H1 (cell line): ENCODE results near the gene RABEP1.

ENCODE experiments used
- CEBPB ChIP-seq: IDR thresholded peaks from 2 replicates; pipeline ENCODE4 v1.6.1; 2012; ENCODE audit warnings: low read depth, low read length
- CHD1 ChIP-seq: IDR thresholded peaks from 2 replicates; pipeline ENCODE4 v1.6.1; 2012; ENCODE audit warnings: low read depth, low read length, improper control_type of control experiment
- CTCF ChIP-seq, 3 experiments: IDR thresholded peaks; 1 replicate in 2 of 3; 2 replicates in 1 of 3; pipeline versions ENCODE4 v1.5.1 to v1.6.1; 2011; ENCODE audit warnings: low read length in 3 of 3, mild to moderate bottlenecking in 3 of 3, inconsistent platforms in 2 of 3, low read depth in 1 of 3, moderate library complexity in 1 of 3; ENCODE audit not compliant: insufficient read depth in 1 of 3; ENCODE audit errors: control extremely low read depth in 1 of 3
- EZH2 ChIP-seq: fragments of 200-600 bp; sonication (generic); IDR thresholded peaks from 2 replicates; pipeline ENCODE4 v1.7.1; 2012; ENCODE audit warnings: low read depth, mild to moderate bottlenecking, moderate library complexity, low read length, inconsistent platforms; ENCODE audit not compliant: severe bottlenecking
- POLR2AphosphoS5 ChIP-seq: IDR thresholded peaks from 2 replicates; pipeline ENCODE4 v1.6.1; 2011; ENCODE audit warnings: low read depth, low read length
- SIX5 ChIP-seq: IDR thresholded peaks from 2 replicates; pipeline ENCODE4 v1.6.1; 2011; ENCODE audit warnings: mild to moderate bottlenecking, low read depth, low read length
- SUZ12 ChIP-seq: fragments of 200-600 bp; sonication (generic); IDR thresholded peaks from 2 replicates; pipeline ENCODE4 v1.6.1; 2012; ENCODE audit warnings: mild to moderate bottlenecking, inconsistent platforms, low read length, moderate library complexity, mixed read lengths
- YY1 ChIP-seq: IDR thresholded peaks from 2 replicates; pipeline ENCODE4 v1.6.1; 2011; ENCODE audit warnings: low read depth, mild to moderate bottlenecking, low read length

- TF ChIP-seq CHD1, result no peak
- no peak for TF ChIP-seq SIX5
- TF ChIP-seq CEBPB, result no peak
- TF ChIP-seq POLR2AphosphoS5, result no peak
- no peak for TF ChIP-seq YY1
- TF ChIP-seq SUZ12, result no peak
- no peak for TF ChIP-seq EZH2
- TF ChIP-seq CTCF (IDR thresholded peaks at IDR 0.05; ENCODE audit: control extremely low read depth in 1 of 3, insufficient read depth in 1 of 3, low read depth in 1 of 3, low read length in 3 of 3), result no peak
Observed at GRCh38 chr17:5361426-5361825, 79.3 kb downstream of the RABEP1 start.
